SU-DHL-6 (cell line): ENCODE measurements around the gene SETBP1.

Experiments used
- CTCF ChIP-seq: fragments of 200-600 bp; sonication (generic); IDR thresholded peaks from one replicate; pipeline ENCODE4 v1.5.1; 2017; ENCODE audit warnings: antibody characterized with exemption, mild to moderate bottlenecking, low read length, moderate library complexity; ENCODE audit not compliant: insufficient read depth, poor library complexity, severe bottlenecking
- EZH2phosphoT487 ChIP-seq: fragments of 200-600 bp; sonication (generic), shearing (Covaris generic); conservative IDR thresholded peaks from 2 replicates; pipeline ENCODE4 v1.6.1; 2018; ENCODE audit warnings: mild to moderate bottlenecking, antibody characterized with exemption, low read length, moderate library complexity, mixed read lengths

GRCh38 chr18:45056926-45057325, 376.2 kb downstream of the SETBP1 start:
- TF ChIP-seq CTCF = no peak
- TF ChIP-seq EZH2phosphoT487 = no peak
